ENCODE results near the gene AZGP1.
"Not testable (repeated sequence)": the region's sequence is repeated elsewhere in the genome, so short reads cannot be mapped to it uniquely, and the experiment has no call there.

GRCh38 chr7:99979814-99980225, 4.0 kb upstream of the AZGP1 start:
- not testable (repeated sequence) for TF ChIP-seq FOXM1 (IDR thresholded peaks at IDR 0.05; ENCODE audit: borderline replicate concordance); ZNF384 (IDR thresholded peaks at IDR 0.05); LEF1 (IDR thresholded peaks at IDR 0.05; ENCODE audit: borderline replicate concordance); ARNT (IDR thresholded peaks at IDR 0.05); BHLHE40 (IDR thresholded peaks at IDR 0.05; ENCODE audit: borderline replicate concordance)
